Keratinocyte (primary cell): ENCODE data around the gene SRP54. TPM values are rescaled to one million over a fixed set of nuclear protein-coding genes. Genes with fewer than 3 reads are reported as not detected.

ENCODE experiments used
- DNase-seq: peaks from one replicate; pipeline ENCODE4 v3.0.0-alpha.2; 2011; ENCODE audit warnings: low read depth, missing footprints, low spot score
- FAIRE-seq: peaks from 2 replicates; lab custom pipeline; 2011; peaks lifted over from hg19 to GRCh38; lab: Jason Lieb, UNC
- H2AFZ ChIP-seq: 2 replicates; pipeline ENCODE4 v1.6.0; 2012; ENCODE audit warnings: low read length, control low read depth, inconsistent platforms; ENCODE audit not compliant: control insufficient read depth
- H3K27ac ChIP-seq: 2 replicates; pipeline ENCODE4 v1.5.1; 2011; ENCODE audit warnings: low read length; ENCODE audit not compliant: control insufficient read depth, insufficient read depth
- H3K27me3 ChIP-seq: 3 replicates; pipeline ENCODE4 v1.6.0; 2011; ENCODE audit warnings: low read length; ENCODE audit not compliant: control insufficient read depth, insufficient read depth; ENCODE audit errors: extremely low read depth
- H3K36me3 ChIP-seq, 2 experiments: 2 replicates in 1 of 2; 3 replicates in 1 of 2; pipeline ENCODE4 v1.5.1; 2011; ENCODE audit warnings: low read length in 2 of 2, mild to moderate bottlenecking in 1 of 2; ENCODE audit not compliant: control insufficient read depth in 2 of 2, insufficient read depth in 2 of 2; ENCODE audit errors: extremely low read depth in 1 of 2
- H3K4me1 ChIP-seq: 3 replicates; pipeline ENCODE4 v1.5.1; 2011; ENCODE audit warnings: low read length; ENCODE audit not compliant: control insufficient read depth, insufficient read depth; ENCODE audit errors: extremely low read depth
- H3K4me2 ChIP-seq: 3 replicates; pipeline ENCODE4 v1.6.0; 2011; ENCODE audit warnings: low read depth, low read length; ENCODE audit not compliant: control insufficient read depth, insufficient read depth; ENCODE audit errors: extremely low read depth
- H3K4me3 ChIP-seq, 3 experiments: fragments of 200-600 bp in 1 of 3; sonication (generic) in 1 of 3; 2 replicates in 2 of 3; 3 replicates in 1 of 3; pipeline ENCODE4 v1.5.1; 2011 to 2016; ENCODE audit warnings: low read length in 3 of 3, mild to moderate bottlenecking in 3 of 3, control low read depth in 2 of 3, inconsistent platforms in 1 of 3, low read depth in 1 of 3, mixed read lengths in 1 of 3, mixed run types in 1 of 3, moderate library complexity in 1 of 3; ENCODE audit not compliant: control insufficient read depth in 2 of 3, insufficient read depth in 2 of 3; ENCODE audit errors: extremely low read depth in 1 of 3
- H3K79me2 ChIP-seq: 2 replicates; pipeline ENCODE4 v1.6.0; 2012; ENCODE audit warnings: low read length; ENCODE audit not compliant: control insufficient read depth, insufficient read depth
- H3K9ac ChIP-seq: 3 replicates; pipeline ENCODE4 v1.6.0; 2011; ENCODE audit warnings: low read length; ENCODE audit not compliant: control insufficient read depth, insufficient read depth; ENCODE audit errors: extremely low read depth
- H3K9me1 ChIP-seq: 3 replicates; pipeline ENCODE4 v1.6.0; 2011; ENCODE audit warnings: low read length; ENCODE audit not compliant: control insufficient read depth, insufficient read depth; ENCODE audit errors: extremely low read depth
- H3K9me3 ChIP-seq: 2 replicates; pipeline ENCODE4 v1.5.1; 2012; ENCODE audit warnings: low read depth, low read length; ENCODE audit not compliant: control insufficient read depth
- H4K20me1 ChIP-seq: 3 replicates; pipeline ENCODE4 v1.6.0; 2011; ENCODE audit warnings: low read length; ENCODE audit not compliant: control insufficient read depth, insufficient read depth; ENCODE audit errors: extremely low read depth
- EZH2 ChIP-seq: IDR thresholded peaks from one replicate; pipeline ENCODE4 v1.6.1; 2012; ENCODE audit warnings: inconsistent platforms, mild to moderate bottlenecking, low read length, moderate library complexity
- dilution Hi-C: fragments of 300-500 bp; cut with MboI; formaldehyde crosslinking; loops from one replicate; pipeline ENCODE4 v1.7.0; 2020; ENCODE audit warnings: low sequenced_read_pairs; ENCODE audit not compliant: extremely low pct_ligation_motif_present
- polyA plus RNA-seq, 5 experiments: library from polyadenylated mRNA; depleted of rRNA in 3 of 5; stranded (reverse) in 3 of 5; stranded (forward) in 1 of 5; unstranded in 1 of 5; fragments of >200 nt; gene quantifications; 1 replicate in 1 of 5; 2 replicates in 3 of 5; 3 replicates in 1 of 5; pipeline versions ENCODE4 v1.2.1 to v1.2.3, GENCODE V29; 2011 to 2012; ENCODE audit warnings: missing spikeins in 2 of 5, low read depth in 1 of 5, low replicate concordance in 1 of 5
- TF ChIP-seq, protein P1 (sequence below), 3 experiments: IDR thresholded peaks in 1 of 3; conservative IDR thresholded peaks in 1 of 3; optimal IDR thresholded peaks in 1 of 3; 2 replicates in 2 of 3; 3 replicates in 1 of 3; pipeline versions ENCODE3 to v1.5.1; 2011; ENCODE audit warnings: low read length in 3 of 3, mild to moderate bottlenecking in 3 of 3, moderate library complexity in 2 of 3, control low read depth in 1 of 3, inconsistent platforms in 1 of 3; ENCODE audit not compliant: insufficient read depth in 2 of 3; ENCODE audit errors: extremely low read depth in 1 of 3

The SRP54 gene
- polyA plus RNA-seq, 1 donor (not counting 4 experiments of a cell fraction or from before 2014, with no cell fraction given), result 41.6 TPM

GRCh38 chr14:34997762-34998161 is 15.0 kb downstream of the SRP54 start:
- Histone ChIP-seq H3K4me3 (no peak overlapping the region), H4K20me1 (no peaks in the 10 kb centered on the region), H3K9ac (no peak overlapping the region), H3K4me1 (no peaks in the 10 kb centered on the region), H3K27ac (no peak overlapping the region), H3K27me3 (no peaks in the 10 kb centered on the region), H3K9me3 (no peaks in the 10 kb centered on the region), H3K4me2 (no peak overlapping the region), H3K36me3 (peaks cover 0 to 3% of the 10 kb centered on the region in 2 experiments), H3K9me1 (no peaks in the 10 kb centered on the region), H3K79me2 (peaks cover 18% of the 10 kb centered on the region), H2AFZ (no peak overlapping the region)
- no peak for DNase-seq
- dilution Hi-C loops, result no loop called here
- TF ChIP-seq EZH2, result no peak
- TF ChIP-seq, protein P1, sequence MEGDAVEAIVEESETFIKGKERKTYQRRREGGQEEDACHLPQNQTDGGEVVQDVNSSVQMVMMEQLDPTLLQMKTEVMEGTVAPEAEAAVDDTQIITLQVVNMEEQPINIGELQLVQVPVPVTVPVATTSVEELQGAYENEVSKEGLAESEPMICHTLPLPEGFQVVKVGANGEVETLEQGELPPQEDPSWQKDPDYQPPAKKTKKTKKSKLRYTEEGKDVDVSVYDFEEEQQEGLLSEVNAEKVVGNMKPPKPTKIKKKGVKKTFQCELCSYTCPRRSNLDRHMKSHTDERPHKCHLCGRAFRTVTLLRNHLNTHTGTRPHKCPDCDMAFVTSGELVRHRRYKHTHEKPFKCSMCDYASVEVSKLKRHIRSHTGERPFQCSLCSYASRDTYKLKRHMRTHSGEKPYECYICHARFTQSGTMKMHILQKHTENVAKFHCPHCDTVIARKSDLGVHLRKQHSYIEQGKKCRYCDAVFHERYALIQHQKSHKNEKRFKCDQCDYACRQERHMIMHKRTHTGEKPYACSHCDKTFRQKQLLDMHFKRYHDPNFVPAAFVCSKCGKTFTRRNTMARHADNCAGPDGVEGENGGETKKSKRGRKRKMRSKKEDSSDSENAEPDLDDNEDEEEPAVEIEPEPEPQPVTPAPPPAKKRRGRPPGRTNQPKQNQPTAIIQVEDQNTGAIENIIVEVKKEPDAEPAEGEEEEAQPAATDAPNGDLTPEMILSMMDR (optimal IDR thresholded peaks at IDR 0.05 in 1 of 3, IDR thresholded peaks at IDR 0.05 in 1 of 3, conservative IDR thresholded peaks at IDR 0.05 in 1 of 3; ENCODE audit: extremely low read depth in 1 of 3, insufficient read depth in 2 of 3, low read length in 3 of 3), result no peak
- FAIRE-seq, result no peak

- Histone ChIP-seq H3K9me1 (no peaks in the 10 kb centered on the region), H3K27ac (no peak overlapping the region), H3K36me3 (peaks cover 2 to 3% of the 10 kb centered on the region in 2 experiments), H3K79me2 (peaks cover 6% of the 10 kb centered on the region), H3K4me2 (no peak overlapping the region), H3K4me3 (no peak overlapping the region), H3K9me3 (no peaks in the 10 kb centered on the region), H3K9ac (no peak overlapping the region), H2AFZ (no peak overlapping the region), H3K4me1 (no peaks in the 10 kb centered on the region), H4K20me1 (no peaks in the 10 kb centered on the region), H3K27me3 (no peaks in the 10 kb centered on the region)
- dilution Hi-C loops, result no loop called here
- TF ChIP-seq EZH2, result no peak
- TF ChIP-seq, protein P1 (optimal IDR thresholded peaks at IDR 0.05 in 1 of 3, IDR thresholded peaks at IDR 0.05 in 1 of 3, conservative IDR thresholded peaks at IDR 0.05 in 1 of 3; ENCODE audit: extremely low read depth in 1 of 3, insufficient read depth in 2 of 3, low read length in 3 of 3), result no peak
- no peak for DNase-seq
- FAIRE-seq, result no peak
Observed at GRCh38 chr14:34999500-34999899, 16.7 kb downstream of the SRP54 start.
